Measurements from ENCODE around the gene ZFYVE19.

GRCh38 chr15:40856746-40857145 lies 49.9 kb downstream of the ZFYVE19 start:
- TF ChIP-seq CTCF (conservative IDR thresholded peaks at IDR 0.05; ENCODE audit: low read depth in 2 of 2) (no peak), STAT1 (IDR thresholded peaks at IDR 0.05; ENCODE audit: unreplicated experiment) (no peak)
